WTC11 (cell line): ENCODE measurements around the gene ID2. TPM values are rescaled to one million over a fixed set of nuclear protein-coding genes. Genes with fewer than 3 reads are reported as not detected.

Experiments
- ATAC-seq: fragments of 200-7000 bp; cut with Tn5 transposase; 2 replicates; pipeline ENCODE4 v1.10.0; 2021; ENCODE audit warnings: mild to moderate bottlenecking, moderate library complexity
- CTCF ChIA-PET: fragments of 300-600 bp; sonication (Branson Sonifier 250); formaldehyde crosslinking; loops from one replicate; lab custom pipeline; 2021; ENCODE audit warnings: antibody characterized with exemption; lab: Charles Lee
- POLR2A ChIA-PET: fragments of 350-600 bp; sonication (Branson Sonifier 250); formaldehyde crosslinking; loops from one replicate; lab custom pipeline; 2021; ENCODE audit warnings: antibody characterized with exemption; lab: Charles Lee
- DNase-seq: peaks from one replicate; pipeline ENCODE4 v3.0.0; 2021; ENCODE audit warnings: low spot score
- H3K27ac Mint-ChIP-seq: 2 replicates; pipeline ENCODE4 v1.8.0; 2021; ENCODE audit warnings: mixed read lengths
- H3K27me3 Mint-ChIP-seq: 2 replicates; pipeline ENCODE4 v1.8.0; 2021; ENCODE audit warnings: low read depth, mild to moderate bottlenecking, moderate library complexity, mixed read lengths
- H3K36me3 Mint-ChIP-seq: 2 replicates; pipeline ENCODE4 v1.8.0; 2021; ENCODE audit warnings: mixed read lengths
- H3K4me1 Mint-ChIP-seq: 2 replicates; pipeline ENCODE4 v1.8.0; 2022; ENCODE audit warnings: mixed read lengths
- H3K4me3 Mint-ChIP-seq: 2 replicates; pipeline ENCODE4 v1.8.0; 2021; ENCODE audit warnings: mild to moderate bottlenecking, moderate library complexity, mixed read lengths
- H3K9me3 Mint-ChIP-seq: 2 replicates; pipeline ENCODE4 v1.8.0; 2021; ENCODE audit warnings: mixed read lengths
- ARID4B ChIP-seq: sonication (generic); formaldehyde crosslinking; IDR thresholded peaks from 2 replicates; pipeline ENCODE4 v1.8.0; 2023; ENCODE audit warnings: missing genetic modification reagents, mild to moderate bottlenecking, borderline replicate concordance
- CBFB ChIP-seq: sonication (generic); formaldehyde crosslinking; IDR thresholded peaks from 2 replicates; pipeline ENCODE4 v1.8.1; 2022; ENCODE audit warnings: mild to moderate bottlenecking, low read depth, missing genetic modification reagents
- FOXP1 ChIP-seq: sonication (generic); formaldehyde crosslinking; IDR thresholded peaks from 2 replicates; pipeline ENCODE4 v1.8.0; 2022; ENCODE audit warnings: missing genetic modification reagents, mild to moderate bottlenecking, moderate library complexity, borderline replicate concordance
- KAT7 ChIP-seq: sonication (generic); formaldehyde crosslinking; IDR thresholded peaks from 2 replicates; pipeline ENCODE4 v1.8.1; 2023; ENCODE audit warnings: missing genetic modification reagents, mild to moderate bottlenecking, borderline replicate concordance
- MAX ChIP-seq: sonication (generic); formaldehyde crosslinking; IDR thresholded peaks from 2 replicates; pipeline ENCODE4 v1.8.0; 2022; ENCODE audit warnings: mild to moderate bottlenecking, missing genetic modification reagents
- MYBL2 ChIP-seq: sonication (generic); formaldehyde crosslinking; IDR thresholded peaks from 2 replicates; pipeline ENCODE4 v1.8.1; 2023; ENCODE audit warnings: mild to moderate bottlenecking, moderate library complexity, missing genetic modification reagents
- NFE2L1 ChIP-seq: sonication (generic); formaldehyde crosslinking; IDR thresholded peaks from 2 replicates; pipeline ENCODE4 v1.8.1; 2023; ENCODE audit warnings: missing genetic modification reagents
- PREB ChIP-seq: sonication (generic); formaldehyde crosslinking; IDR thresholded peaks from 2 replicates; pipeline ENCODE4 v1.8.1; 2022; ENCODE audit warnings: mild to moderate bottlenecking, missing genetic modification reagents, moderate library complexity, borderline replicate concordance
- RELA ChIP-seq: sonication (generic); formaldehyde crosslinking; IDR thresholded peaks from 2 replicates; pipeline ENCODE4 v1.8.1; 2022; ENCODE audit warnings: missing genetic modification reagents, mild to moderate bottlenecking, borderline replicate concordance
- SMAD4 ChIP-seq: sonication (generic); formaldehyde crosslinking; IDR thresholded peaks from 2 replicates; pipeline ENCODE4 v1.8.0; 2022; ENCODE audit warnings: mild to moderate bottlenecking, missing genetic modification reagents
- TEAD4 ChIP-seq: sonication (generic); formaldehyde crosslinking; IDR thresholded peaks from 2 replicates; pipeline ENCODE4 v1.8.0; 2022; ENCODE audit warnings: mild to moderate bottlenecking, missing genetic modification reagents
- ZBTB43 ChIP-seq: sonication (generic); formaldehyde crosslinking; IDR thresholded peaks from 2 replicates; pipeline ENCODE4 v1.8.1; 2023; ENCODE audit warnings: mild to moderate bottlenecking, missing genetic modification reagents
- ZNF232 ChIP-seq: sonication (generic); formaldehyde crosslinking; IDR thresholded peaks from 2 replicates; pipeline ENCODE4 v1.8.0; 2022; ENCODE audit warnings: mild to moderate bottlenecking, missing genetic modification reagents
- ZNF416 ChIP-seq: fragments of 250-450 bp; sonication (Bioruptor Pico); IDR thresholded peaks from 2 replicates; pipeline ENCODE4 v1.9.0; 2021; ENCODE audit warnings: mild to moderate bottlenecking, inconsistent platforms
- ZNF532 ChIP-seq: fragments of 250-450 bp; sonication (Bioruptor Pico); IDR thresholded peaks from 2 replicates; pipeline ENCODE4 v1.9.0; 2021; ENCODE audit warnings: mild to moderate bottlenecking, borderline replicate concordance
- ZSCAN18 ChIP-seq: fragments of 250-450 bp; sonication (Bioruptor Pico); IDR thresholded peaks from 2 replicates; pipeline ENCODE4 v2.1.2; 2022; ENCODE audit warnings: mild to moderate bottlenecking, moderate library complexity
- total RNA-seq: library from RNA; stranded (reverse); gene quantifications from 3 replicates; pipeline ENCODE4 v1.2.3, GENCODE V29; 2021

The ID2 gene
- total RNA-seq, 1 experiment from 2014 or later, result 38.6 TPM

- no peak for TF ChIP-seq ZNF416 (CRISPR knock-in tag)
- TF ChIP-seq SMAD4 (CRISPR knock-in tag), result no peak
- TF ChIP-seq CBFB (CRISPR knock-in tag), result no peak
- TF ChIP-seq ARID4B (CRISPR knock-in tag), result no peak
- TF ChIP-seq MAX (CRISPR knock-in tag), result no peak
- TF ChIP-seq MYBL2 (CRISPR knock-in tag), result no peak
- no peak for TF ChIP-seq ZBTB43 (CRISPR knock-in tag)
- TF ChIP-seq ZNF532 (CRISPR knock-in tag), result no peak
- ChIA-PET CTCF (interaction anchor here (0.6 to 2.9 kb wide), 16 partner anchors 12 to 1250 kb away, joined by 3 to 17 read pairs (median 4); no protein-coding TSS in a partner anchor), POLR2A (interaction anchor here (0.5 to 2.1 kb wide), 14 partner anchors 11 to 1250 kb away, joined by 3 to 11 read pairs (median 4); no protein-coding TSS in a partner anchor)
- ATAC-seq (peak; percentile 0), DNase-seq (peak; percentile 87)
- peaks cover 17% of the 10 kb centered on the region for H3K36me3 Mint-ChIP-seq
- H3K27me3 Mint-ChIP-seq, result peaks cover 51% of the 10 kb centered on the region
- H3K4me3 Mint-ChIP-seq, result peak overlapping the region; percentile 78
- H3K27ac Mint-ChIP-seq, result peak overlapping the region; percentile 99
- peaks cover 50% of the 10 kb centered on the region for H3K4me1 Mint-ChIP-seq
- H3K9me3 Mint-ChIP-seq, result no peaks in the 10 kb centered on the region
These were observed 765 bp upstream of the ID2 start for GRCh38 chr2:8680822-8681760.

GRCh38 chr2:8682719-8683667 lies 1.1 kb downstream of the ID2 start:
- DNase-seq (no peak), ATAC-seq (no peak)
- TF ChIP-seq MYBL2 (CRISPR knock-in tag), result no peak
- TF ChIP-seq PREB (CRISPR knock-in tag), result no peak
- TF ChIP-seq ZSCAN18 (CRISPR knock-in tag), result no peak
- no peak for TF ChIP-seq NFE2L1 (CRISPR knock-in tag)
- TF ChIP-seq ZNF232, result no peak
- TF ChIP-seq TEAD4 (CRISPR knock-in tag), result no peak
- TF ChIP-seq KAT7 (CRISPR knock-in tag), result no peak
- no peak for TF ChIP-seq RELA
- TF ChIP-seq FOXP1 (CRISPR knock-in tag), result no peak
- no peaks in the 10 kb centered on the region for H3K9me3 Mint-ChIP-seq
- peak overlapping the region; percentile 94 for H3K4me3 Mint-ChIP-seq
- ChIA-PET CTCF (interaction anchor here (0.7 to 2.9 kb wide), 7 partner anchors 10 to 1252 kb away, joined by 3 to 17 read pairs (median 5); no protein-coding TSS in a partner anchor), POLR2A (interaction anchor here (1.3 to 2.1 kb wide), 4 partner anchors 13 to 804 kb away, joined by 4 to 11 read pairs (median 6); no protein-coding TSS in a partner anchor)
- H3K27ac Mint-ChIP-seq, result no peak overlapping the region; the same call in 1 of the 2 replicates
- H3K36me3 Mint-ChIP-seq, result peaks cover 17% of the 10 kb centered on the region
- H3K4me1 Mint-ChIP-seq, result peaks cover 40% of the 10 kb centered on the region
- H3K27me3 Mint-ChIP-seq, result peaks cover 33% of the 10 kb centered on the region
